Effector CD8-positive, alpha-beta T cell (primary cell): ENCODE data around the gene IRX6.

Source experiments
- DNase-seq: peaks from one replicate; lab custom pipeline; 2025; lab: John Stamatoyannopoulos, UW

IRX6 gene

DNA sequence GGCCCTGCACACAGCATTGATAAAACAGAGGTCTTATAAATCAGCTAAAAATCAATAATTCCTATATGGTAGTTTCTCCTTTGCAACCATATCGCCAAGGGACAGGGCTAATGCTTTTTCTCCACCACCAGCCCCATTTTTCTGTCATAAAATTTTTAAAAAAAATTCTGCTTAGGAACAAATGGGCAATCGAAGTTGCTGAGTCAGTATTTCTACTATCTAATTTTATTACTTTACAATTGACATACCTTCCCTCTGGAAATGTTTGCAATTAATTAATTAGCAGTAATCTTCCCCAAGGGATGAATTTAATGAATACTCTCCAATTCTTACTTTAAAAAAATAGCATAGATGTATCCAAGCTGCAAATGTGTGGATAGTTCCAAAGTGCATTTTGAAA is 1.7 kb upstream of the IRX6 start:
- DNase-seq: no peak

- no peak for DNase-seq
These were observed 479 bp downstream of the IRX6 start for GRCh38 chr16:55324285-55325079.

GRCh38 chr16:55325080-55325447 is 1.1 kb downstream of the IRX6 start:
- DNase-seq: no peak

DNA sequence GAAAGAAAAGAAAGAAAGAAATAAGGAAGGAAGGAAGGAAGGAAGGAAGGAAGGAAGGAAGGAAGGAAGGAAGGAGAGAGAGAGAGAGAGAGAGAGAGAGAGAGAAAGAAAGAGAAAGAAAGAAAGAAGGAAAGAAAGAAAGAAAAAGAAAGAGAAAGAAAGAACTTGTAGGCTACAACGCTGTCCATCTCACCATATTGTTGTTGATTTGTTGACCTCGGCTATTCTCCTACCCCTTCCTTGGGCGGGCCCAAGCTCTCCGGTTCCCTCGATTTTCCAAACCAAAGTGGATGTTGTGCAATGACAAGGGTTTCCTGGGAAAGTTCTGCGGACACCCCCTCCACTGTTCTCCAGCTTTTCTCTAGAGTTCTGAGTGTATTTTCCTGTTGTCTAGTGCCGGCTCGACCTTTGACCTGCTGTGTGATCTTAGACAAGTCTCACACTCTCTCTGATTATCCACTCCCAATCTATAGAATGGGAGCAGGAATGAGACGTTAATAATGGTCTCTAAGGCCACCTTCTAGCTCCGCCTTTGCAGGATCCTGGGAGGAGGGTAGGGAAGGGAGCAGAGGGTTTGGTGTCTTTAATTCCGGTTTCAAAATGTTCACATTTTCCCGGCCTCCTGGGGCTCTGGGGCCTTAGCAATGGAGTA is 1.6 kb downstream of the IRX6 start:
- no peak for DNase-seq

- DNase-seq: no peak
These were observed 2.5 kb downstream of the IRX6 start for GRCh38 chr16:55326261-55327092.

DNA sequence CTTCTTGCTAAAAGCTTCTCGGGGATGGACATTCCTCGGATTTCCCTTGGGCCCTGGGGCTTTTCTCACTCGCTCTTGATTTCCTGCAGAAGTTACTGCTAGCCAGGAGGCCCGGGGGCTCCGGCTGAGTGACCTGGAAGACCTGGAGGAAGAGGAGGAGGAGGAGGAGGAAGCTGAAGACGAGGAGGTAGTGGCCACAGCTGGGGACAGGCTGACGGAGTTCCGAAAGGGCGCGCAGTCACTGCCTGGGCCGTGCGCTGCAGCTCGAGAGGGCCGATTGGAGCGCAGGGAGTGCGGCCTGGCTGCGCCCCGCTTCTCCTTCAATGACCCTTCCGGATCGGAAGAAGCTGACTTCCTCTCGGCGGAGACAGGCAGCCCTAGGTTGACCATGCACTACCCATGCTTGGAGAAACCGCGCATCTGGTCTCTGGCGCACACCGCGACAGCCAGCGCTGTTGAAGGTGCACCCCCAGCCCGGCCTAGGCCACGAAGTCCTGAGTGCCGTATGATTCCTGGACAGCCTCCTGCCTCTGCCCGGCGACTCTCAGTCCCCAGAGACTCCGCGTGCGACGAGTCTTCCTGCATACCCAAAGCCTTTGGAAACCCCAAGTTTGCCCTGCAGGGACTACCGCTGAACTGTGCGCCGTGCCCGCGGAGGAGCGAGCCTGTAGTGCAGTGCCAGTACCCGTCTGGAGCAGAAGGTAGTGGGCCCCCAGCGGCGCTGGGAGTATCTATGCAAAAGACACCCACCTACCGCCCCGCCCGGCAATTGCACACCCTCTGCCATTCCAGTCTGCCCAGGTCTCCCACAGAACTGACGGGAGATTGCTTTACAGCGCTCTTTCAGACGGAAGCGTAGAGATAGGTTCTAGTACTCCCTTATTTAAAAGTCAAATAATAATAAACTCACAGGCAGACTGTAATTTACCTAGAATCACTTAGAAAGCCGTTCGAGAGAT is 4.9 kb downstream of the IRX6 start:
- no peak for DNase-seq

- no peak for DNase-seq
These were observed 5.9 kb downstream of the IRX6 start for GRCh38 chr16:55329791-55330428.

DNA sequence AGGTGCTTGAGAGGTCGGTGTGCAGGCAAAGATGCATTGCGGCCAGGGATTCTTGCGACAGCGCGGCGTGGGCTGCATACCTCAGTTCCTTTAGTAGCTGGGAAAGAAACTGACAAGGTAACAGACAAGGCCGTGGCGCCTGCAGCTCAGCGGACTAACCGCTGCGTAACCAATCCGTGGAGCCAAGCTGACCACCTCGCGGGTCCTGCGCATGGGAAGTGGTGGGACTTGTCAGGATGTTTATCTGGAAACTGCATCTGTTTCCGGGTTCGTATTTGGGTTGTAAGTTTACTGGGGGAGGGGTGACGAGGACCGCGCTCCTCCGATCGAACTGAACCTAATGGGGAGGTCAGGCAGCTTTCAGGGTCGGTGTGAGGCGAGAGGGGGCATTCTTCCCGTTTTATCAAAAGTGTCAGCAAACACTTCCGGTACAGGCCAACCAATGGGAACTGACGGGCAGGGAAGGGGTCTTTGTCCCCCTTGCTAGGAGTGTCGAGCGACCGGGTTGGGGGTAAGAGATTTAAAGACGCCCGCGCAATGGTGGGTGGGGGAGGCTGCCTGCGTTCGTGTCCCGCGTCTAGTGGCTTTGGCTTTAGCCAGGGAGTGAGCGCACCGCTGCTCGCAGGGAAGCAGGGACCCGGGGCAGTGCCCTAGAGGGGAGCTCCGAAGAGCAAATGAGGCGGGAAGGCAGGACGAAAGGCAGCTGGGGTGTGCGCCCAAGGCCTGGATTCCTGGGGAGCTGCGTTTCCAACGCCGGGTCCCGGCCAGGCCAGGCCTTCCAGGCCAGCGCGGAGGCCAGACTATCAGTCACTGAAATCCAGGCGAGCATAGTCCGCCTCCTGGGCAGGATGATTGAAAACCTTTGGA is 7.0 kb downstream of the IRX6 start:
- DNase-seq: no peak

- DNase-seq: no peak
These were observed 7.7 kb downstream of the IRX6 start for GRCh38 chr16:55331648-55332185.

- no peak for DNase-seq
These were observed 9.7 kb downstream of the IRX6 start for GRCh38 chr16:55333684-55334083.

DNA sequence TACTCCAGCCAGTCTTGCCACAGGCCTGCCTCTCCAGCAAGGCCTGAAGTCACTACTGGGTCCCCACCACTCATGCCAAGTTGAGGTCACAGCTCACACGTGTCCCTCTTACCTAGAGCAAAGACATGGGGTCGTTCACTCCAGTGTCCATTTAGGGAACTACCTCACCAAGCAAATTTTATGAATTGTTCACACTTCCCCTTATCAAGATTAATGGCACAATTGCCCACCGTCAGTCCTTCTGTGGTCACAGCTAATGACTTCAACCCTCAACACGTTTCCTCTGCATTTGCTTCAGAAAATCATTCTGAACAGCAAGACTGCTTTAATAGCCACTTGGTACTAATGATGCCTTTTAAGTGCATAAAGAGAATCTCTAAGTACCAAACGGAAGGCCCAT is 14.6 kb downstream of the IRX6 start:
- DNase-seq: no peak

- no peak for DNase-seq
These were observed 16.4 kb downstream of the IRX6 start for GRCh38 chr16:55340445-55340844.

- no peak for DNase-seq
These were observed 17.7 kb downstream of the IRX6 start for GRCh38 chr16:55341681-55342080.

GRCh38 chr16:55346475-55346874 is 22.5 kb downstream of the IRX6 start:
- DNase-seq: no peak

- DNase-seq: no peak
These were observed 25.9 kb downstream of the IRX6 start for GRCh38 chr16:55349867-55350266.

DNA sequence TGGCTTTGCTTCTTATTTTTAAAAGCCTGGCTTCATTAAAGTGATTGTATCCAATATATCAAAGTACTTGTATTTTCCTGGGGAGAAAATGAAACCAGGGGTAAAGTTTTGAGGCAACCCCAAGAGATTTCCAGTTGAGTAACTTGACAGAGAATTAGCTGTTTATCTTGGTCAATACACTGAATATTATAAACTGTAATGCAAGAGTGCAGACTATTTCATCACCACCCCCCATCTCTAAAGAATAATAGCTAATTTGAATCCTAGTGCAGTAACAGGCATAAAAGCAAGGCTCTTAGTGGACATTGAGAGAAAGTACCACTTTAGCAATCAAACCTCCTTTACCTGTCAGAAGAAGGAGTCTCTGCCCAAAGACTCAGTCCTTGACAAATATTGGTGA is 27.0 kb downstream of the IRX6 start:
- no peak for DNase-seq

- no peak for DNase-seq
These were observed 27.9 kb downstream of the IRX6 start for GRCh38 chr16:55351936-55352335.

DNA sequence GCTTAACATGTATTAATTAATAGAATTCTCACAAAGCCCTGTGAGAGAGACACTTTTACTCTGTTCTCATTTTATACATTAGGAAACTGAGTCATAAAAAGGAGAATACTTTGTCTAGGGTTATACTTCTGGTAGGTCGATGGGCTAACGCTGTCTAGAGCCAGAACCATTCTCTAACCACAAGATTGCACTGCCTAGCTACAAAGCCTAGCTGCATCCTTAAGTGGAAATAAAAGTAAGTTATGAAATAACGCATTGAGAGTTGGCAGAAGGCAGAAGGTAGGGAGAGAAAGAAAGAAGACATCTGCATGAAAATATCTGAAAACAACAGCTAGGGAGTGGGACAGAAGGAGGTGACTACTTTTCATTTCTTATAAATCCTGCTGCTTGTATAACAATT is 33.2 kb downstream of the IRX6 start:
- no peak for DNase-seq

- DNase-seq: no peak
These were observed 35.9 kb downstream of the IRX6 start for GRCh38 chr16:55359946-55360345.

GRCh38 chr16:55364811-55365210 is 40.8 kb downstream of the IRX6 start:
- DNase-seq: no peak
